ENCODE results near the gene CTNNA2.
"Not testable (repeated sequence)": the region's sequence is repeated elsewhere in the genome, so short reads cannot be mapped to it uniquely, and the experiment has no call there.

Gene CTNNA2

DNA sequence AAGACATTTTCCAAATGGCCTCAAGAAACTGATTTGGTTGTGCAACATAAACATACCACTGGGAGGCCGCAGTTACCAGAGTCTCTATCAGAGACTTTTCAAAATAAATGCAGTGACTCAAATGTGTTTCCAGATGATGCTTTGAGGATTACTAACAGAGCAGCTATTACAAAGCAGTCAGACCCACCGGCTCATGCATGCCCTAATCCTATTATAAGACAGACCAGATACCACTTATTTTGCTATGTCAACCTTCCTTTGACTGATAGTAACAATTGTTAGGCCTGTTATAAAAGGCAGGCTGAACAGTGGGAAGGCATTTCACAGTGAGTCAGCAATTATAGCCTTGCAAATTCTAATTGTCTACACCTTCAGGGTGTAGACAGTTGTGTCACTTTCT is 574.0 kb downstream of the CTNNA2 start:
- no peak for DNase-seq (ENCODE audit: low spot score)

DNA sequence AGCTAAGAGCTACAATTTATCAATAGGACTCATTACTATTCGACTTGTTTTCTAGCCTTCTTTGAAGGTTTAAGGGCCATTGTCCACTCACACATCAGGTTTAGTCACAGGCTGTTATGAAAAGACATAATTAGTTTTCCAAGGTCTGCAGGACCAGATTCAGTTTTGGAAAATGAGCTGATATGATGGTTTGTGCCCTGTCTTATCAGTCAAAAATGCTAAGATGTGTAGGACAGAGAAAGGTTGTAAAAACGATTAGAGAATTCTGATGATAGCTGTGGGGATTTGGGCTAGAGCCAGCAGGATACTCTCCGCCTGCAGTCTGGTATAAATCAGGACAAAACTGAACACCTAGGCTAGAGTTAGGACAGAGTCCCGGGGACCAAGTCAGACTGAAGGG is 578.4 kb downstream of the CTNNA2 start:
- DNase-seq (ENCODE audit: low spot score): no peak

DNA sequence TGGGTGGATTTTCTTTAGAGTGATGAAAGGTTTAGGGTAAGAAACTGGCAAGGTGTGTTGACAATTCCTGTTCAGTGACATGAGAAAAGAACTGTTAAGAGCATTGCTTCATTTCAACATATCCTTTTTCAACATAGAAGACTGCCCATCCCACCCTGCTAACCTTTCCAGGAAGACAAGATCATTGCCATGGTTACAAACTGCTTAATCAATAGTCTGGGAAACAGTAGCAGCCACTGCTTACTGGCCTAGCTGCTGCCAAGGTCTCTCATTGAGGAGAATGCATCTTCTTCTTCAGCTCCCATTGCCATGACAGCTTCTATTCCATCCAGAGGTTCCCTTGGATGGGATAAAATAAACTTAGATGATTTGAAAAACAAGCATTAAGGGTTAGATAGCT is 579.6 kb downstream of the CTNNA2 start:
- no peak for DNase-seq (ENCODE audit: low spot score)

GRCh38 chr2:80098503-80098902 is 585.7 kb downstream of the CTNNA2 start:
- DNase-seq (ENCODE audit: low spot score): not testable (repeated sequence)

- DNase-seq (ENCODE audit: low spot score): no peak
Observed at GRCh38 chr2:80102026-80102425, 589.2 kb downstream of the CTNNA2 start.

- no peak for DNase-seq (ENCODE audit: low spot score)
Observed at GRCh38 chr2:80105015-80105640, 592.3 kb downstream of the CTNNA2 start.

GRCh38 chr2:80111185-80111584 is 598.3 kb downstream of the CTNNA2 start:
- DNase-seq (ENCODE audit: low spot score): no peak

DNA sequence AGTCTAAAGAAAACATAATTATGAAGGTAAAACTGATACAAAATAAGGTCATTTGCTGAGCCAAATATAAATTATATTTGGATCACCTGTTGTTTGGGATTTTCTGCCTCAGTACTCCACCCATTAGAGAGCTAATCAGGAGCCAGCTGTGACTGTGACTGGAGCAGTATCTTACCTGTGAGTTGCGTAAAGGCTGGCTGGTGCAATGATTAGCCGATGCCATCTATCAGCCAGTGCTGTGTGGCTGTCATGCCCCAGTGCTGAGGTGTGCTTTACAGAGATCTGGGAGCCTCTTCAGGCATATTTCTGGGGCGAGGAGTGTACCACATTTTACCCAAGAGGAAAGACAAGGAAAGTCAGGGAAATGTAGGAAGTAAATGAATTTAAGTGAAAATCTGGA is 599.9 kb downstream of the CTNNA2 start:
- no peak for DNase-seq (ENCODE audit: low spot score)

DNA sequence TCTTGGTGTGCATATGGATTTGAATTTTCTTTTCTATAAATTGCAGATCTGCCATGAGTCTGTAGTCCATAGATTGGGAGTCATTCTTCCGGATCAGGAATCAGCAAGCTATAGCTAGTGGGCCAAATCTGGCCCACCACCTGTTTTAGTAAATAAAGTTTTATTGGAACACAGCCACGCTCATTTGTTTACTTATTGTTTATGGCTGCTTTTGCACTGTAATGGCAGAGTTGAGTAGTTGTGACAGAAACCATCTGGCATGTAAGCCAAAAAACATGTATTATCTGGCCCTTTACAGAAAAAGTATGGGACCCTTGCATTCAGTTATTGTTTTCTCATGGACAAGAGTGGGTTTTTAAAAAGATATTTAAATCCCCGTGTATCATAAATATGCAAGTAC is 600.5 kb downstream of the CTNNA2 start:
- DNase-seq (ENCODE audit: low spot score): no peak

- no peak for DNase-seq (ENCODE audit: low spot score)
Observed at GRCh38 chr2:80114812-80115211, 602.0 kb downstream of the CTNNA2 start.

- DNase-seq (ENCODE audit: low spot score): no peak
Observed at GRCh38 chr2:80117401-80117800, 604.5 kb downstream of the CTNNA2 start.

- DNase-seq (ENCODE audit: low spot score): no peak
Observed at GRCh38 chr2:80120866-80121265, 608.0 kb downstream of the CTNNA2 start.

DNA sequence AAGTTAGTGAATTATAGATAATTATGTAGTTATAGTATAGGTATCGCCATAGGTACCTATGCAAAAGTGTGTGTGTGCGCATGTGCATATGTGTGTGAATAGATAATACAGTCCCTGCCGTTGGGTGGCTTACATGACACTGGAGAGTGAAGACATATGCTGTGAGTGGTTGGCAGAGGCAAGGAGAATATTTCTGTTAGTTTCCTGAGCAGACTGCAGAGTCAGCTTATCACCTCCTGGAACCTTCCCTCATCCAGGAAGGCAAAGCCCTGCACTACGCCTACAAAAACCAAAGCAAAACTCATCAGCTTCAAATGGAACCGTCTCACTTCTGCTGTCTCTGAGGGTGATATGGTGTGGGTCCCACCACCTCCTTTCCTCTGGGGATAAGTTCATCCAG is 609.8 kb downstream of the CTNNA2 start:
- DNase-seq (ENCODE audit: low spot score): no peak

DNA sequence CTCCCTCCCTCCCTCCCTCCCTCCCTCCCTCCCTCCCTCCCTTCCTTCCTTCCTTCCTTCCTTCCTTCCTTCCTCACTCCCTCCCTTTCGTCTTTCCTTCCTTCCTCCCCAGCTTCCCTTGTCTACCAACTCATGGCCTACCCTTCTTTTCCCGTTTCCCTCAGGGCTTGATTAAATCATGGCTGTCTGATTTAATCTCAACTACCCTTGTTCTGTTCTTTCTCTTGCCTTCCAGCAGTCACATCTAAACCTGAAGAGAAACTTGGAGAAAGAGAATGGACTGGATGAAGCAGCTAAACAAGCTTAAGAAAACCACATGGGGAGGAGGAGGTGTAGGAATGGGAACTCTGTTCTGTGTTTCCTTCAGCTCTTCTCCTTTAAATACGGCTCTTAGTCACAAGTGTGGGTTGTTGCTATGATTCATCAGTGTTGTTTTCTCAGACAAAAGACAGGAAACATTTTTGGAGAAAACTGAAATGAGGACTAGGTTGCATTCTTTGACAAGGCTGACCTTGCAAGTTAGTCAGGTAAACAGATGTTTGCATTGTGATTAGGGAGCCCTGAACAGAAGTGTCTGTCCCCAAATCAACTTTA is 613.8 kb downstream of the CTNNA2 start:
- no peak for DNase-seq (ENCODE audit: low spot score)

DNA sequence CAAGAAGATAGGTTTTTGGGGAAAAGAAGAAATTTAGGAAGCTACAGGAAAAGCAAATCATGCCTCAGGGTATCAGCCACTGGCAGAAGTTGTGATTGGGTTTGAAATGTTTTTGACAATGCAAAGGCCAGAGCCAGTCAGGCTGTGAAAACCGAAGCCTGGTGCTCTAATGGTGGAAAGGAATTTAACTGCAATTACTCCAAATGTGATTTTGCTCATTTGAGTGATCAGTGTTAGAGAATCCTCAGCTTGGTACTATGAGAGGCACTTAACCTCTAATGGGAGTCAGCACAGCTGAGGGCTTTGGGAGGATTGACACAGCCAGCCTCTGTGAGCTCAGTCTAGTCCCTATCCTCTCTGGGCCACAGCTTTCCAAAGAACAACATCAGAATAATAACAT is 615.2 kb downstream of the CTNNA2 start:
- DNase-seq (ENCODE audit: low spot score): no peak

- no peak for DNase-seq (ENCODE audit: low spot score)
Observed at GRCh38 chr2:80132281-80132680, 619.4 kb downstream of the CTNNA2 start.

DNA sequence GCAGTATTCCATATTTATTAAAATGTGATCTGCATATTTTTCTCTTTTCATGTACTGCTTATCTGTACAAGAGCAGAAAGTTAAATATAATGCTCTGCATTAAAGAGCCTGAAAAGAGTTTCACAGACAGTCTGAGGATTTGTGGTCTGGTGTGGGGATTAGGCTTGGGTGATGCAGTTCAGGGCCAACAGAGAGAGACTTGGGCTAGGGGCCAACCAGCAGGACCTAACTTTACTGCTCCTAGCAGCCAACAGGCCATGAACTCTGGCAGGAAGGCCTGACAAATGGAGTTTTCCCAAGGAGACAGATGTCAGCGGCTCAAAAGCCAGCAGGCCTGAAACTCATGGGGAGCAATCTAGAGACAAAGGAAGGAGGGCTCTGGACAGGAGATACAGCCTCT is 622.1 kb downstream of the CTNNA2 start:
- no peak for DNase-seq (ENCODE audit: low spot score)

DNA sequence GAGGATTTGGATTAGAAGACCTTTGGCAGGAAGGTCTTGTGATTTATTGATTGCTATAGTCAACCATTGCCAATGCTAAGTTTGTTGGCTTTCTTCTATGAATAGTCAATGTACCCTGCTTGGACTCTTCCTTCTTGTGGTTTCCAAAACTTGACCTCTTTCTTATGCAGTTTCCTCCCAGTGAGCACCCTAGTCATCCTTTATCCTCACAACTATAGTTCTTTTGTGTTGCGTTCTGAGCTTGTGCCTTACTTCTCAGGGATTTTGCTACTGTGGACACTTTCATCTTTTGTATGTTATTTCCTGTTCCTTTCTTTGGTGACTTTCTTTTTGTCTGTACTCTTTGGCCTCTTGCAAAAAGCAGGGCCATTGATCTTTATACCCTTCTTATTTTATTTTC is 623.5 kb downstream of the CTNNA2 start:
- DNase-seq (ENCODE audit: low spot score): no peak

- DNase-seq (ENCODE audit: low spot score): no peak
Observed at GRCh38 chr2:80139001-80139400, 626.1 kb downstream of the CTNNA2 start.

DNA sequence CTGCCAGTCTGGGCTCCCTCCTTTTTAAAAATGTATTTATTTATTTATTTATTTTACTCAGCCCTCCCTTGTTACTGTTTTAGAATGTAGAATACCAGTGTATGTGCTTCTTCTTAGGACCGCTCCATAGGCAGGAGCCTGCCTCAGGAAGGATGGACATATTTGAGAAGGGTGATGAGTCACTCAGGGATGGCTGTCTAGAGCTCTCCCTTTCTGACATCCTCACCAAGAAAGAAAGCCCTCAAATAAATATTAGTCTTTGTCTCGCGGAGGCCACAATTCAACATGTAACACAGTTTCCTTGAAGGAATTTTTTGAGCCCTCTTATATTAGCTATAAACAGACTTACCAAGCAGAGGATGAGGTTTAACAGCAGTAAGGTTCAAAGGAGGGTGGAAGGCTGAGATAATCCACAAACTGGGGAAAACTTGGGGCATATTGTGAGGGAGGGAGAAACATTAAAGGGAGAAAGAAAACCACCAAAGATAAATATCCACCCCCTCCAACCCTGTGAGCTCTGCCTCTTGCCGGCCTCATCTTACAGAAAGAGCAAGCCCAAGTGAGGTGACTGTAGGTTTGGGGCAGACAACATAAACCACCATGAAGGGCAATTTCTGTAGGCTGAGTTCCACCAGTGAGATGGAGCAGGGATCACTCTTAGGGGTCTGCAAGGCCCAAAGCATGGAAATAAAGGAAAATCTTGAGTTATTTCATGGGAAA is 628.3 kb downstream of the CTNNA2 start:
- DNase-seq (ENCODE audit: low spot score): no peak

DNA sequence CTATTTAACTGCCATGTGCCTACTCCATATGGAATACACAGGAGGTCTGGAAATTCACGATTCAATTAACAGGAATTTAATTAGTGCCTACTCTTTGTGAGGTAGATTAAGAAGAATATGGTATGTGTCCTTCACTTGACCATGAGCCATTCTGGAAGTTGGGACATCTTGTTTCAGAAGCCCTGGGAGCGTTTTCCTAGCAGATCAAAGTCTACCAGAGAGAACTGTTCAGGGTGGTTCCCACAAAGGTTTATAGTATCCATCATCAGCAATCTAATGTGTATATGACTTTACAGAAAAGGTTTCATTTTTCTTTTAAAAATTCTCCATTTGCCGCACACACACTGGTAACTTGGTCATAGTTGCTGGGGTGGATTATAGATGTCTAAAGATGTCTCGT is 632.6 kb downstream of the CTNNA2 start:
- DNase-seq (ENCODE audit: low spot score): no peak

DNA sequence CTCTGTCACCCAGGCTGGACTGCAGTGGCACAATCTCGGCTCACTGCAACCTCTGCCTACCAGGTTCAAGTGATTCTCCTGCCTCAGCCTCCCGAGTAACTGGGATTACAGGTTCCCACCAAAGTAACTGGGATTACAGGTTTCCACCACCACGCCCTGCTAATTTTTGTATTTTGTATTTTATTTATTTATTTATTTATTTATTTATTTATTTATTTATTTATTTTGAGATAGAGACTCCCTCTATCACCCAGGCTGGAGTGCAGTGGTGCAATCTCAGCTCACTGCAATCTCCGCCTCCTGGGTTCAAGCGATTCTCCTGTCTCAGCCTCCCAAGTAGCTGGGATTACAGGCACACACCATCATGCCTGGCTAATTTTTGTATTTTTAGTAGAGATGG is 633.9 kb downstream of the CTNNA2 start:
- DNase-seq (ENCODE audit: low spot score): not testable (repeated sequence)

DNA sequence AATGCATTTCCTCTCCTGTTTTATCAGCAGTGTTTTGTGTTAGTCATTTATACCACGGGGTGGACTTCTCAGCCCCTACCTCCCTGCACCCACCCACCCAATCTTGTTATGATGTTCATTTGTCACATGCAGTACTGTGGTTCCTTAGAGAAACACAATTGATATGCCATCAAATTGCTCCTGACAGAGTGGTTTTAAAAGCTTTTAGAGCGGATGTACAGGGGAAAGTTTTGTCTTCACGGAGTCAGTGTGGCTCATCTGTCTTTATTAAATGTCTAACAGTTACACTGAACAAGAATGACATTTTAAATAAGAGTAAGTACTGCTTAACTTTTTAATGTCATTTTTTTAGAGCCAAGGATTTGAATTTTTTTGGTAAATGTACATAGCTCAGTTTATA is 634.8 kb downstream of the CTNNA2 start:
- no peak for DNase-seq (ENCODE audit: low spot score)

- DNase-seq (ENCODE audit: low spot score): no peak
Observed at GRCh38 chr2:80148906-80149305, 636.1 kb downstream of the CTNNA2 start.
